ENCODE data around the gene CISD1.

DNA sequence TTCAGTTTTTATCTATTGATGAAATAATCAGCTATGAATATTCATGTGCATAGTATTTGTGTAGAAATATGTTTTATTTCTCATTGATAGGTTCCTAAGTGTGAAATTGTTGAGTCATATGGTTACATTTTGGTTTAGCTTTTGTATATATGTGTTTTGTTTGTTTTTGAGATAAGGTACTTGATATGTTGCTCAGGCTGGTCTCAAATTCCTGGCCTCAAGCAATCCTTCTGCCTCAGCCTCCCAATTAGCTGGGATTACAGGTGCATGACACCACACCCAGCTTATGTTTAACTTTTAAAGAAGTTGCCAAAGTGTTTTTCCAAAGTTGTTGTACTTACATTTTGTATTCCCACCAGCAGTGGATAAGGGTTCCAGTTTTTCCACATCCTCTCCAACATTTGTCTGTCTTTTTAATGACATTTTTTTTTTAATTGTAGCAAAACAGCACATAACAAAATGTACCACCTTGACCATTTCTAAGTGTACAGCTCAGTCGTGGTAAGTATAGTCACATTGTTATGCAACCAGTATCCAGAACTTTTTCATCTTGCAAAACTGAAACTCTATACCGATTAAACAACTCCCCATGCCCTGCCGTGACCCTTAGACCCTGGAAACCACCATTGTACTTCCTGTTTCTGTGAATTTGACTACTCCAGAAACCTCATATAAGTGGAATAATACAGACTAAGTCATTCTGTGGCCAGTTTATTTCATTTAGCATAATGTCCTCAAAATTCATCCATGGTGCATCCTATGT, 53.3 kb downstream of the CISD1 start:
- TF ChIP-seq EZH2phosphoT487 (IDR thresholded peaks at IDR 0.05; ENCODE audit: insufficient read depth, low read depth) (no peak), EZH2 (IDR thresholded peaks at IDR 0.05; ENCODE audit: insufficient read depth, poor library complexity, severe bottlenecking) (no peak)
